ENCODE measurements around the gene EIF3C.
"Not testable (repeated sequence)": the region's sequence is repeated elsewhere in the genome, so short reads cannot be mapped to it uniquely, and the experiment has no call there.

EIF3C gene, protein sequence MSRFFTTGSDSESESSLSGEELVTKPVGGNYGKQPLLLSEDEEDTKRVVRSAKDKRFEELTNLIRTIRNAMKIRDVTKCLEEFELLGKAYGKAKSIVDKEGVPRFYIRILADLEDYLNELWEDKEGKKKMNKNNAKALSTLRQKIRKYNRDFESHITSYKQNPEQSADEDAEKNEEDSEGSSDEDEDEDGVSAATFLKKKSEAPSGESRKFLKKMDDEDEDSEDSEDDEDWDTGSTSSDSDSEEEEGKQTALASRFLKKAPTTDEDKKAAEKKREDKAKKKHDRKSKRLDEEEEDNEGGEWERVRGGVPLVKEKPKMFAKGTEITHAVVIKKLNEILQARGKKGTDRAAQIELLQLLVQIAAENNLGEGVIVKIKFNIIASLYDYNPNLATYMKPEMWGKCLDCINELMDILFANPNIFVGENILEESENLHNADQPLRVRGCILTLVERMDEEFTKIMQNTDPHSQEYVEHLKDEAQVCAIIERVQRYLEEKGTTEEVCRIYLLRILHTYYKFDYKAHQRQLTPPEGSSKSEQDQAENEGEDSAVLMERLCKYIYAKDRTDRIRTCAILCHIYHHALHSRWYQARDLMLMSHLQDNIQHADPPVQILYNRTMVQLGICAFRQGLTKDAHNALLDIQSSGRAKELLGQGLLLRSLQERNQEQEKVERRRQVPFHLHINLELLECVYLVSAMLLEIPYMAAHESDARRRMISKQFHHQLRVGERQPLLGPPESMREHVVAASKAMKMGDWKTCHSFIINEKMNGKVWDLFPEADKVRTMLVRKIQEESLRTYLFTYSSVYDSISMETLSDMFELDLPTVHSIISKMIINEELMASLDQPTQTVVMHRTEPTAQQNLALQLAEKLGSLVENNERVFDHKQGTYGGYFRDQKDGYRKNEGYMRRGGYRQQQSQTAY

DNA sequence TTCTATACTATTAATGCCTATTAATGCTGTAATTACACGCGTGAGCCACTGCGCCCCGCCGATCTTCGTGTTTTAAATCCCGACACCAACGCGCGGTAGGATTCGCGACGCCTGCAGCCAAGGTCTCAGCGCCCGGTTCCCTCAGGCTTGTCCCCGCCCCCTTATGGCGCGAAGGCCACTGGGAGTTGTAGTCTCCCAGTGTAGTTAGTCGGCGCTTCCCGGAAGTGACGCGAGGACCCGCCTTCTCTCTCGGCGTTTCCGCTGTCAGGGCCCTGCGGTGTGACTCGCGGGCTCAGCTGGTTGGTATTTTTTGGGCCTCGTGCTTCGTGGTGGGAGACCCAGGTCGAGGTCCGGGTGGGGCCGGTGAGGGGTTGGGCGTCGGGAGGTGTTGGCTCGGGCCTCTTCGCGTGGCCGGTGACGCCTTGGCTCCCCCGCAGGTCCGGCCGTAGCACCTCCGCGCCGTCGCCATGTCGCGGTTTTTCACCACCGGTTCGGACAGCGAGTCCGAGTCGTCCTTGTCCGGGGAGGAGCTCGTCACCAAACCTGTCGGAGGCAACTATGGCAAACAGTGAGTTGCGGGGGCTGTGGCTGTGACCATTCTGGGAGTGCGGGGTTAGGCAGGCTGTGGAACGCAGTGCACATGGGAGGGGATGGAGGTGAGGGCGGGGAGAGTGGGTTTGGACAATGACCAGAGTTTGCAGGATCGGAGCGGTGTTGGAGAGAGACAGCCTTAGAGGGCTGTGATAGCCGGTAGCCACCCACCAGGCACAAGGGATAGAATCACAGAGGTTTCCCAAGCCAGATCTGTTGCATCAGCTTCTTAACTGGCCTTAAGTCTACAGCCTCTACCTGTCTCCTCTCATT is at the start of gene EIF3C:
Gene EIF3C, plus strand, starts transcription at position 245 of the 864 bp plus-strand sequence. Its CDS starts 223 bp downstream, at position 468.
- DNase-seq, result not testable (repeated sequence)

DNA sequence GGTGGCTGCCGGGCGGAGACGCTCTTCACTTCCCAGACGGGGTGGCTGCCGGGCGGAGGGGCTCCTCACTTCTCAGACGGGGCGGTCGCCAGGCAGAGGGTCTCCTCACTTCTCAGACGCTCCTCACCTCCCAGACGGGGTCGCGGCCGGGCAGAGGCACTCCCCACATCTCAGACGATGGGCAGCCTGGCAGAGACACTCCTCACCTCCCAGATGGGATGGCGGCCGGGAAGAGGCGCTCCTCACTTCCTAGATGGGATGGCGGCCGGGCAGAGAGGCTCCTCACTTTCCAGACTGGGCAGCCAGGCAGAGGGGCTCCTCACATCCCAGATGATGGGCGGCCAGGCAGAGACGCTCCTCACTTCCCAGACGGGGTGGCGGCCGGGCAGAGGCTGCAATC is 45.0 kb upstream of the EIF3C start:
- DNase-seq, result not testable (repeated sequence)

DNA sequence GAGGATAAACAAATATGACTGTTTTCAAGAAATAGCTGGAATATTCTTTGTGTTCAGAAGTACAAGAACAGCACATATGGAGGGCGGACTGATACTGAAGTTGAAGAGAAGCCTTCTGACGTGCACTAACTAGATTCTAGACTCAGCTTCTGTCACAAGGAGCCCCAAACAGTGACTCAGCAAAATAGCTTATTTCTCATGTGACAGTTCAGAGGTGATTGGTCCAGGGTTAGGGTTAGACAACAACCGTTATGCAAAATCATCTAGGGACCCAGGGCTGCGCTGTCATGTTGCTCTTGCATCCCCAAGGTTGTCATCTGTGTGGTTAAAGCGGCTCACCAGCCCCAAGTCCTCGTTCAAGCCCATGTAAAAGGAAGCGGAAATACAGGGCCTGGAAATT is 43.8 kb upstream of the EIF3C start:
- not testable (repeated sequence) for DNase-seq

DNA sequence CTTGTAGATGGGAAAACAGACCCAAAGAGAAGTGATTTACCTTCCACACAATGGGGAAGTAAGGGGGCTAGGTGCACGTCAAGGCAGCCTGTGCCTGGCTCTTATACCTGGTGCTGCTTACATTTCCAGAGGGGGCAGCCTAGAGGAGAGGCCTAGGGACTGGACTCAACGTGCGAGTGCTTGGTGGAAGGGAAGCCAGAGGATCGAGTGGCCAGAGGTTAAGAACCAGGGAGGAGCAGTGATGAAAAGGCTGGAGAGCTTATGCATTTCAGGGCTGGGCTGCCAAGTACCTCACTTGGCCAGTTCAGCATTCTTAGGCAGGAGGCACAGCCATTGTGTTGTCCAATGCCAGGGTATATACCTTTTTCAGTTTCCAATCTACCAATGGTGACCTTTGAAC is 43.1 kb upstream of the EIF3C start:
- DNase-seq, result not testable (repeated sequence)

DNA sequence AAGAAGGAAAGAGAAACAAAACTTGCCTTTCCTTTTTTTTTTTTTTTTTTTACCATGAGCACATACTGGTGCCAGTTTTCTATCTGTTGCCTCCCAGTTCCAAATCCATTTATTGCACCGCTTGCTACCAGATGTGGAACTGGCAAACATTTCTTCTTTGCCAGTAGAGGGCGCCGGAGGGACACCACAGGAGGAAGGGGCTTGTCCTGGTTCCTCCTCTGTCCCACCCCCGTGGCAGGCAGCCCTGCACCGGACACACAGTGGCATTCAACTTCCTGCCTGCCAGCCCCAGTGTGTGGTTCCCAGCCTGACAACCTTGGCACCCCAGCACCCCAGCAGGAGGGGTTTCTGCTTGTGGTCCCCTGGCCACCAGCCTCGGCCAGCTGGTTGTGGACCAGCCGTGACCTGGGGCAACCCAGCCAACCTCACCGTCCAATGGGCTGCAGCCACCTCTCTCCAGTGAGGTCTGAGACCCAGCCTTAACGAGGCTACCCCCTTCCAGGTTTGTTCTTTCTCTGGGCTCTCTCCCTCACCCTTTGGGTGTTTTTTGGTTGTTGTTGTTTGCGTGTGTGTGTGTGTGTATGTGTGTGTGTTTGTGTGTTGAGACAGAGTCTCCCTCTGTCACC is 22.8 kb upstream of the EIF3C start:
- DNase-seq, result not testable (repeated sequence)

DNA sequence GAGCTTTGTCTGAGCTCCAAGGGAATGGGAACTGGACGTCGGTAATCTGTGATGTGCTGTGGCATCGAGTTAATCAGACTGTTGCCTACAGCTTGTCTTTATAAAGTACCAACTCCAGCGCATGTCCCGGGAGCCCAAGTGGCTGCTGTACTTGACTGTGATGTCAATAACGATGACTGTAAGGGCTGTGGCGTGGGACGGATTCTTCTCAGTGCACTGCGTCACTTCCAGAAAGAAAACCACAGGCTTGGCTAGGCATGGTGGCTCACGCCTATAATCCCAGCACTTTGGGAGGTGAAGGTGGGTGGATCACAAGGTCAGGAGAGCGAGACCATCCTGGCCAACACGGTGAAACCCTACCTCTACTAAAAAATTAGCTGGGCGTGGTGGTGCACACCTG is 21.8 kb upstream of the EIF3C start:
- not testable (repeated sequence) for DNase-seq

DNA sequence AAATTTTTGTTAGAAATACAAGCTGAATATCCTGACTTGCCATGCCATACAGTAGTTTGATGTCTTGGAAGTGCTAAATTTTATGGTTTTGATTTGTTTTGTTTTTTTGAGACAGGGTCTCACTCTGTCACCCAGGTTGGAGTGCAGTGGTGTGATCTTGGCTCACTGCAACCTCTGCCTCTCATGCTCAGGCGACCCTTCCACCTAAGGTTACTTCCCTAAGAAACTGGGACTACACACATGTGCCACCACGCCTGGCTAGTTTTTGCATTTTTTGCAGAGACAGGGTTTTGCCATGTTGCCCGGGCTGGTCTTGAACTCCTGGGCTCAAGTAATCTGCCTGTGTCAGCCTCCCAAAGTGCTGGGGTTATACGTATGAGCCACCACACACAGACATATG is 19.5 kb upstream of the EIF3C start:
- not testable (repeated sequence) for DNase-seq

DNA sequence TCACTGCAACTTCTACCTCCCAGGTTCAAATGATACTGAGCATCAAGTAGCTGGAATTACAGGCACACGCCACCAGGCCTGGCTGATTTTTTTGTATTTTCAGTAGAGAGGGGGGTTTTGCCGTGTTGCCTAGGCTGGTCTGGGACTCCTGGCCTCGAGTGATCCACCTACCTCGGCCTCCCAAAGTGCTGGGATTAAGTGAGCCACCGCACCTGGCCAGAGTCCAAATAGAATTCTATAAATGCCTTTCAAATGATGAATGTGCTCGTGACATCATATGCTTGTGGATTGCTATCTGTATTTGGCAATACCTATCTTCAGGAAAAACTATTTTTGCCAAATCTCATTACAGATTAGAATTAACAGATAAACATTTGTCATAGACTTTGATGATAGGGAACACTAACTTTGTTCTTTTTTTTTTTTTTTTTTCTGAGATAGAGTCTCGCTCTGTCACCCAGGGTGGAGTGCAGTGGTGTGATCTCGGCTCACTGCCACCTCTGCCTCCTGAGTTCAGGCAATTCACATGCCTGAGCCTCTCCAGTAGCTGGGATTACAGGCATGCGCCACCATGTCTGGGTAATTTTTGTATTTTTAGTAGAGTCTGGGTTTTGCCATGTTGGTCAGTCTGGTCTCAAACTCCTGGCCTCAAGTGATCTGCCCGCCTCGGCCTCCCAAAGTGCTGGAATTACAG is 17.9 kb upstream of the EIF3C start:
- not testable (repeated sequence) for DNase-seq

DNA sequence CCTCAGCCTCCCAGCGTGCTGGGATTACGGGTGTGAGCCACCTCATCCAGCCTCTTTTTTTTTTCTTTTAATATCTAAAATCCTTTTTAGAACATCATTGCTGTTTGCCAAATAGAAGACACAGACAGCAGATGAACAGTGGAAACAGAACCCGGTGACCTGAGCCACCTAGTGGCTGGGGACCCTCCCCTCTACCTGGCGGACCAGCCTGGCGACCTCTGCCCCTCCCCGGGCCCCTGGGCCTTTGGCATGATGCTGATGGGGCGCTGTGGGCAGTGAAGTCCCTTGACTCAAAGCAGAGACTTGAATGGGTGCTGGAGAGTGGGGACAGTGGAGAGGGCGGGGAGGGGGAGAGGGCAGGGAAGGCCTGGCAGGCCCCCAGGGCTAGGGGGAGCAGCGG is 11.5 kb upstream of the EIF3C start:
- DNase-seq, result not testable (repeated sequence)

DNA sequence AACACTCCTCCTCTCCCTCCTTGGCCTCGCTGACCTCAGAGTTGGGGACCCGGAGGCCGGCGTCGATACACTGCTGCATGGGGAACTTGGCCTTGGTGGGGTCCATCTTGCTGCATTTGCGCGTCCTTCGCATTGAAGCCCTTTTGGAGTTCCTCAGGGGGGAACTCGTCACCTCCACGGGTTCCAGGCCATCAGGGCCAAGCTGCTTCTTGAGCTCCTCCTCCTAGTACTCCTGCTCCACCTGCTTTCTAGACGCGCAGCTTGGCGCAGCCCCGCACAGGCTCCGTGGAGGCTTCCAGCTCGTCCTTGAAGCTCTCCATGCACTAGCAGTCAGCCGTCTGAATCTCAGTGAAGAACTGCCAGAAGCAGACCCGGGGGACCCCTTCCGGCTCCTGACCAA is 10.9 kb upstream of the EIF3C start:
- not testable (repeated sequence) for DNase-seq

DNA sequence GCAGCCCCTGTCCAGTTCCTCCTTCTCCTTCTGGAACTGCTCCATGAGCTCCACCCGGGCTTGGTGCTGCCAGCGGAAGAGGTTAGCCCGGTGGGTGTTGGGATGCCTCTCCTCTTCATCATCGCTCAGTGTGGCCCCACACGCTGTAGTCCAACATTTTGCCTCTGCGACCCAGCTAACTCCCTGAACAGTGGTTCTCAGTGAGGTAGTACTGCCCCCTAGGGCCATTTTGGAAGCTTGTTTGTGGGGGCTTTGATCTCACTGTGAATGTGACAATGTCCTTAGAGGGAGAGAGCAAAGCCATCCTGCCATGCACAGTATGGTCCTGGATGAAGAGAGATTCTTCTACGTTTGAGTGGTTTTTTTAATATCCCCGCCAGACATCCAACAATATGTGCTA is 9.9 kb upstream of the EIF3C start:
- DNase-seq, result not testable (repeated sequence)

DNA sequence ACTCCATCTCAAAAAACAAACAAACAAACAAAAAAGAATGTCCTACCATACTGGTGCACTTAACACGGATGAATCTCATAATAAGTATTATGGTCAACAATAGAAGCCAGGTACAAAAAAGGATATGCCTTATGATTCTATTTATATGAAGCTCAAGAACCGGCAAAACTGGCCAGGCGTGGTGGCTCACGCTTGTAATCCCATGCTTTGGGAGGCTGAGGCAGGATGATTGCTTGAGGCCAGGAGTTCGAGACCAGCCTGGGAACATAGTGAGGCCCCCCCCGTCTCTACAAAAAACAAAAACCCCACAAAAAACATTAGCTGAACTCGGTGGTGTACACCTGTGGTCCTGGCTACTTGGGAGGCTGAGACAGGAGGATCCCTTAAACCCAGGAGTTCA is 7.0 kb upstream of the EIF3C start:
- DNase-seq, result not testable (repeated sequence)

DNA sequence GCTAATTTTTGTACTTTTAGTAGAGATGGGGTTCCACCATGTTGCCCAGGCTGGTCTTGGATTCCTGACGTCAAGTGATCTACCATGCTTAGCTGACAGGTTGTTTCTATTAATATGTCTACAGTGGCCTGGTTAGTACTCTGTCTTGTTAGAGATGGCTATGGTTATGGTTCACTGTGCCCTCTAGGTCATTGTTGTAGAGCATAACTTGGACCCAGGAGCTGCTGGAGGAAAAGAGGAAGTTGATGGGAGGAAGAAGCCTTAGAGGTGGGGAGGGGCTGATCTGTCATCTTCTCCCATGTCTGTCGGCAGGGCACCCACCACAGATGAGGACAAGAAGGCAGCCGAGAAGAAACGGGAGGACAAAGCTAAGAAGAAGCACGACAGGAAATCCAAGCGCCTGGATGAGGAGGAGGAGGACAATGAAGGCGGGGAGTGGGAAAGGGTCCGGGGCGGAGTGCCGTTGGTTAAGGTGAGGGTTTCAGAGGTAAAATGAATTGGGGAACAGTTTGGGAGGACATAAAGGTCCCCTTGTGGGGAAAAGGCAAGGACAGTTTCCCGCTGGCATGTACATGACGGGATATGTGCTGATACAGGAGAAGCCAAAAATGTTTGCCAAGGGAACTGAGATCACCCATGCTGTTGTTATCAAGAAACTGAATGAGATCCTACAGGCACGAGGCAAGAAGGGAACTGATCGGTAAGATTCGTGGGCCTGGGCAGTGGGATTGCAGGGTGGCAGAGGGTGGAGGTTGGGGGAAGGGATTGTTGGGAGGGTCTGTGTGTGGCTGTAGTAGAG is 11.8 kb downstream of the EIF3C start:
- DNase-seq, result not testable (repeated sequence)

DNA sequence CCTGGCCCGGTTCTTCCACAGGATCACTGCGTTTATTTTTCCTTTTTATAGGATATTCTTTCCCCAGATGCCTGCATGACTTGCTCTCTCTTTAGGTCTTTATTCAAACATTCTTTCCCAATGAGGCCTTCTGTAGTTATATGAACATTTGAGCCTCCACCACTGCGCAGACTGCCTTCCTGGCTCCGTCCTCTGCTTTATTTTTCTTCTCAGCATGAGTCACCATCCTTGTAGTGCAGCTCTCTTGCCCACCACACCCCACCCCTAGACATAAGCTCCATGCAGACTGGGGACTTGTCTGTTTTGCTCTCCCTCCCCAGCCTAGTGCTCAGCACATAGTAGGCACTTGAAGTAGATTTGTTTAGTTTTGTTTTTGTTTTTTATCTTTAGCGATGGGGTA is 20.0 kb downstream of the EIF3C start:
- DNase-seq, result not testable (repeated sequence)

DNA sequence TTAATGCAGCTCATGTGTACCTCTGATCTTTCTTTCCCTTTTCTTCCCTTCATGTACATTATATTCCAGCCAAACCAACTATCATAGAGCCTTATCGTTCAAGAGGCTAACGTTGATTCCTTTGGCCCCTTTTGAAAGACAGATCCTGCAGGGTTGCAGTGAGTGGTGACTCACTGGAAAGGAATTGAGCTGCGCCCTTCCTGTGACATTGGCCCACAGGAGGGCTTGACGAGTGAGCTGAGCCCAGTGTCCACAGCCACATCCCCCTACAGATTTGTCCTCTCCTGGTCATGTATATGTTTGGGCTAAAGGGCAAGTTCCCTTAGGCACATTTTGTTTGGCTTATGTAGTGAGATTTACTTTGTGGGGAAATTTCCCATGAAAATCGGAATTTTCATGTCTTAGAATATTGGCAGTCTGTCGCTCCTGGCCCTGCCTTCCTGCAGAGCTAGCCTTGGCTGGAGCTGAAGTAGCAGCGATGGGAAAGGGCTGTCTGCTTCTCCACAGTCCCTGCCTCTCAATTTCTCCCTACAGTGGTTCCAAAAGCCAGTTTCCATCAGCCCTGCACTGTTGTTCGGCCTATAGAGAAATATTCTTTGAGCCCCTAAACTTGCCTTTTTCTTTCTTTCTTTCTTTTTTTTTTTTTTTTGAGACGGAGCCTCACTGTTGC is 21.3 kb downstream of the EIF3C start:
- DNase-seq, result not testable (repeated sequence)

DNA sequence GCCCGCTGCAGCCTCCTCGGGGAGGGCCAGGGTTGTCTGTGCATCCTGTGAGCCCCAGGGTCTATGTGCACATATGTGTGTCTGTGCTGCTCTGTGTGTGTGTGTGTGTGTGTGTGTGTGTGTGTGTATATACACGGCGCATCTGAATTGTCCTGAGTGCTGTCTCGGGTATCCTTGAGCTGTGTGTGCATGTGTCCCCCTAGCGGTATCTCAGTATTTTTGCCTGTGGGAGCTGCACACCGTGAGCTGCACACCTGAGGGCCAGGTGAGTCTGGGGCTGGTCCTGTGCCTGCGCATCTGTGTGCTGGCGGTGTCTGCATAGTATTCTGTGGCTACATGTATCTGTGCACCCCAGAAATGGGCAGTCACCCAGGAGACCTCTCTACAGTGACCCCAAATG is 28.5 kb downstream of the EIF3C start:
- not testable (repeated sequence) for DNase-seq

DNA sequence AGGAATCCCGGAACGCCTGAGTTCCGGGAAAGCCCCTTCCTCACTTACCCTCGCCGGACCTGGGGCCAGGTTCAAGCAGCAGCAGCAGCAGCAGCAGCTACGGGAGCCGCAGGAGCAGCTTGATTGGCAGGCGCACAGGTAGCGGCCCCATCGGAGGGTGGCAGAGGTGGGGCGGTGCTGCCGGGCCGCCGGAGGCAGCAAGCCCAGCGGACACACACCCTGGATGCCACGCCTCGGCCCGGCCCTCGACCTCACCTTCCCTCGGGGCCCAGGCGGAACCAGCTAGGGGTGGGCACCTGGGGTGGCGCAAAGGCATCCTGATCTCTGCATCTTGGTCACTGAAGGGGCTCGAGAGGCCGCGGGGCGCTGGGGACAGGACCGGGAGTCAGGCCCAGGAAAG is 29.4 kb downstream of the EIF3C start:
- DNase-seq, result not testable (repeated sequence)

DNA sequence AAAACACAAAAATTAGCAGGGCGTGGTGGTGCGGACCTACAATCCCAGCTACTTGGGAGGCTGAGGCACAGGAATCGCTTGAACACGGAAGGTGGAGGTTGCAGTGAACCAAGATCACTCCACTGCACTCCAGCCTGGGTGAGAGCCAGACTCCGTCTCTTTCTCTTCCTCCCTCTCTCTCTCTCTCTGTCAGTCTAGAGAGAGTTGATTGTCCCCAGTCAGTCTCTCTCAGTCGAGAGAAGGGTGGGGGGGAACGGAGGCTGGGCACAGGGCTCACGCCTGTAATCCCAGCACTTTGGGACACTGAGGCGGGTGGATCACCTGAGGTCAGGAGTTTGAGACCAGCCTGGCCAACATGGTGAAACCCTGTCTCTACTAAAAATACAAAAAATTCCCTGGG is 30.0 kb downstream of the EIF3C start:
- not testable (repeated sequence) for DNase-seq

DNA sequence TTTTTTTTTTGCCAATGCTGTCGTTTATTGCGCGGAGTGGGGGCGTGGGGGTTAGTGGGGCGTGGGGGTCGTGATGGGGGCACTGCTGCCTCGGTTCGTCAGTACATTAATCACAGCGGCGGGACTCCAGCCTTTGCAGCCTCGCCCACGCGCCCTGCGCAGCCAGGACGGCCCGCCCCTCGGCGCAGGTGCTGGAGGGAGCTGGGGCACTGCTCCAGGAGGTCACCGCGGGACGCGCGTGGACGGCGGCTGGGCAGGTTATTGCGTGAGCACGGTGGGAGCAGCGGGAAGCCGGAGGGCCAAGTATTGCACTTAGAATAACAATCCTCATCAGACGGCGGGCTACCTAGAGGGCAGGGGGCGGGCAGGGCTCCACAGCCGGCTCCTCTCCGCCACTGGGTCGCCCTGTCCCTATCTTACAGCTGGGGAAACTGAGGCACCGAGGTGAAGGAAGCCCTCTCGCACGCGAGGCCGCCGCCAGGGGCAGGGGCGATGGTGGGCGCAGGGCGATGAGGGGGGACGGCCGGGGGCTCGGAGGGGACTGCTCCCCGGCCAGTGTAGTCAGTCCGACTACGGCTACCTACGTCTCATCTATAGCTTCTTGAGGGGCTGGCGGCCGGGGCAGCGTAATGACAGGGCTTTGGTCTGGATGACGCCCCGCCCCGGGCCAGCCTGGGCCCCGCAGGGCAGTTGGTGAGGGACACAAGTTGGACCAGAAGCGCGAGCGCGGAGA is 35.5 kb downstream of the EIF3C start:
- DNase-seq, result not testable (repeated sequence)

All from activated CD4-positive, alpha-beta T cell treated with anti-CD3 and anti-CD28 coated beads, Interleukin-2, amount 50 U/mL, for 1 hour (primary cell).